ENCODE results near the gene GPR6. TPM values are rescaled to one million over a fixed set of nuclear protein-coding genes. Genes with fewer than 3 reads are reported as not detected.

Gene GPR6, protein sequence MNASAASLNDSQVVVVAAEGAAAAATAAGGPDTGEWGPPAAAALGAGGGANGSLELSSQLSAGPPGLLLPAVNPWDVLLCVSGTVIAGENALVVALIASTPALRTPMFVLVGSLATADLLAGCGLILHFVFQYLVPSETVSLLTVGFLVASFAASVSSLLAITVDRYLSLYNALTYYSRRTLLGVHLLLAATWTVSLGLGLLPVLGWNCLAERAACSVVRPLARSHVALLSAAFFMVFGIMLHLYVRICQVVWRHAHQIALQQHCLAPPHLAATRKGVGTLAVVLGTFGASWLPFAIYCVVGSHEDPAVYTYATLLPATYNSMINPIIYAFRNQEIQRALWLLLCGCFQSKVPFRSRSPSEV
- not detected for total RNA-seq

GRCh38 chr6:109978174-109979032 is at the start of gene GPR6:
Gene GPR6, plus strand, starts transcription at chr6:109978311. Its CDS starts 802 bp downstream, at chr6:109979113.

Other genes with a start within 250 kb of the GPR6 start
- gene WASF1, start 201.4 kb downstream of the GPR6 start, total RNA-seq, result under 1 TPM; 0.71 to 0.72 TPM
- gene CDC40, start 202.1 kb downstream of the GPR6 start, total RNA-seq, result 10 to 100 TPM; 25.1 to 25.4 TPM